HG03103 (cell line): ENCODE data around the gene IDH1.
"Not testable (repeated sequence)": the region's sequence is repeated elsewhere in the genome, so short reads cannot be mapped to it uniquely, and the experiment has no call there.

Experiments used
- ATAC-seq: cut with Tn5 transposase; IDR thresholded peaks from one replicate; pipeline ENCODE4 v1.9.1; 2021; ENCODE audit warnings: low read depth; ENCODE audit not compliant: unreplicated experiment

The IDH1 gene

GRCh38 chr2:208224802-208225201 is 30.1 kb downstream of the IDH1 start:
- no peak for ATAC-seq

- ATAC-seq: no peak
Measured at GRCh38 chr2:208222351-208222750, 32.5 kb downstream of the IDH1 start.

GRCh38 chr2:208221873-208222272 is 33.0 kb downstream of the IDH1 start:
- not testable (repeated sequence) for ATAC-seq

GRCh38 chr2:208210688-208211451 is 44.0 kb downstream of the IDH1 start:
- no peak for ATAC-seq

- ATAC-seq: no peak
Measured at GRCh38 chr2:208208335-208209085, 46.4 kb downstream of the IDH1 start.

GRCh38 chr2:208207769-208208168 is 47.1 kb downstream of the IDH1 start:
- ATAC-seq: no peak

- no peak for ATAC-seq
Measured at GRCh38 chr2:208204166-208204565, 50.7 kb downstream of the IDH1 start.

- ATAC-seq: no peak
Measured at GRCh38 chr2:208195531-208195930, 59.3 kb downstream of the IDH1 start.

GRCh38 chr2:208192611-208193236 is 62.1 kb downstream of the IDH1 start:
- no peak for ATAC-seq

- no peak for ATAC-seq
Measured at GRCh38 chr2:208189810-208190503, 64.9 kb downstream of the IDH1 start, which contains the start of gene C2orf80. Gene C2orf80 (minus strand): TSS chr2:208190030. CDS start chr2:208186986, 3,044 bp downstream.

GRCh38 chr2:208189069-208189809 is 65.6 kb downstream of the IDH1 start:
- no peak for ATAC-seq

- ATAC-seq: no peak
Measured at GRCh38 chr2:208186893-208187292, 68.0 kb downstream of the IDH1 start.

- ATAC-seq: no peak
Measured at GRCh38 chr2:208186465-208186864, 68.4 kb downstream of the IDH1 start.
